A549 treated with RU486 at 1 μM for 4 hours (cell line): ENCODE data around the gene PKD2. TPM values are rescaled to one million over a fixed set of nuclear protein-coding genes. Genes with fewer than 3 reads are reported as not detected.

ENCODE experiments used
- total RNA-seq: library from RNA; stranded (reverse); fragments of 200-300 nt; extraction: Qiagen RNA extraction; gene quantifications from 5 replicates; pipeline ENCODE4 v1.2.3, GENCODE V29; 2022; ENCODE audit warnings: low read depth

Gene PKD2
- 15.4 to 25.0 TPM (median 22.0 TPM) in 5 replicates for total RNA-seq

GRCh38 chr4:88007304-88008121 is at the start of gene PKD2:
Gene PKD2, plus strand, starts transcription at chr4:88007635. Its CDS starts 99 bp downstream, at chr4:88007734.

GRCh38 chr4:87975466-87975865 is 32.0 kb upstream of the PKD2 start, which contains the start of gene SPP1:
Gene SPP1, plus strand, starts transcription at chr4:87975714. Its CDS starts 1,182 bp downstream, at chr4:87976896.

Other genes starting within 250 kb of the PKD2 start
- not detected in 5 replicates for gene IBSP, start 208.1 kb upstream of the PKD2 start, total RNA-seq
- not detected in 5 replicates for gene MEPE, start 174.7 kb upstream of the PKD2 start, total RNA-seq
- 154 to 221 TPM (median 176 TPM) in 5 replicates for gene SPP1, start 31.9 kb upstream of the PKD2 start, total RNA-seq
- gene ABCG2, start 151.0 kb downstream of the PKD2 start, total RNA-seq: 18.4 to 22.9 TPM (median 22.2 TPM) in 5 replicates